Calu3 (cell line): ENCODE data around the gene MPI. TPM values are rescaled to one million over a fixed set of nuclear protein-coding genes. Genes with fewer than 3 reads are reported as not detected.

ENCODE experiments used
- BruUV-seq: library from RNA; stranded (reverse); fragments of 400-500 nt; replicated peaks from 2 replicates; lab custom pipeline; 2021; lab: Mats Ljungman, UMichigan
- CTCF ChIA-PET: fragments of 300-600 bp; sonication (Branson Sonifier 250); formaldehyde crosslinking; loops from one replicate; lab custom pipeline; 2022; ENCODE audit warnings: antibody characterized with exemption; lab: Charles Lee
- DNase-seq: peaks from one replicate; pipeline ENCODE4 v3.0.0; 2022
- H3K27ac Mint-ChIP-seq: one replicate; pipeline ENCODE4 v1.8.0; 2022; ENCODE audit warnings: mixed read lengths; ENCODE audit not compliant: unreplicated experiment
- H3K27me3 Mint-ChIP-seq: one replicate; pipeline ENCODE4 v1.8.0; 2022; ENCODE audit warnings: mixed read lengths; ENCODE audit not compliant: unreplicated experiment
- H3K36me3 Mint-ChIP-seq: one replicate; pipeline ENCODE4 v1.8.0; 2022; ENCODE audit warnings: mild to moderate bottlenecking, moderate library complexity, mixed read lengths; ENCODE audit not compliant: insufficient read depth, unreplicated experiment
- H3K4me1 Mint-ChIP-seq: one replicate; pipeline ENCODE4 v1.8.0; 2022; ENCODE audit warnings: mild to moderate bottlenecking, low read depth, mixed read lengths; ENCODE audit not compliant: unreplicated experiment
- H3K4me3 Mint-ChIP-seq: one replicate; pipeline ENCODE4 v1.8.0; 2022; ENCODE audit warnings: mild to moderate bottlenecking, low read depth, moderate library complexity, mixed read lengths; ENCODE audit not compliant: unreplicated experiment
- H3K9me3 Mint-ChIP-seq: one replicate; pipeline ENCODE4 v1.8.0; 2022; ENCODE audit warnings: low read depth, mixed read lengths; ENCODE audit not compliant: unreplicated experiment
- CTCF ChIP-seq: fragments of 200-600 bp; IDR thresholded peaks from one replicate; pipeline ENCODE4 v1.8.0; 2022; ENCODE audit warnings: antibody characterized with exemption; ENCODE audit not compliant: unreplicated experiment
- intact Hi-C: fragments of 100-400 bp; cut with micrococcal nuclease; formaldehyde crosslinking; loops from one replicate; pipeline ENCODE4 v1.10.0; 2022; ENCODE audit not compliant: unreplicated experiment
- total RNA-seq: library from RNA; stranded (reverse); gene quantifications from 2 replicates; pipeline ENCODE4 v1.2.3, GENCODE V29; 2022

MPI gene
- total RNA-seq, 1 experiment from 2014 or later, result 63.3 TPM

DNA sequence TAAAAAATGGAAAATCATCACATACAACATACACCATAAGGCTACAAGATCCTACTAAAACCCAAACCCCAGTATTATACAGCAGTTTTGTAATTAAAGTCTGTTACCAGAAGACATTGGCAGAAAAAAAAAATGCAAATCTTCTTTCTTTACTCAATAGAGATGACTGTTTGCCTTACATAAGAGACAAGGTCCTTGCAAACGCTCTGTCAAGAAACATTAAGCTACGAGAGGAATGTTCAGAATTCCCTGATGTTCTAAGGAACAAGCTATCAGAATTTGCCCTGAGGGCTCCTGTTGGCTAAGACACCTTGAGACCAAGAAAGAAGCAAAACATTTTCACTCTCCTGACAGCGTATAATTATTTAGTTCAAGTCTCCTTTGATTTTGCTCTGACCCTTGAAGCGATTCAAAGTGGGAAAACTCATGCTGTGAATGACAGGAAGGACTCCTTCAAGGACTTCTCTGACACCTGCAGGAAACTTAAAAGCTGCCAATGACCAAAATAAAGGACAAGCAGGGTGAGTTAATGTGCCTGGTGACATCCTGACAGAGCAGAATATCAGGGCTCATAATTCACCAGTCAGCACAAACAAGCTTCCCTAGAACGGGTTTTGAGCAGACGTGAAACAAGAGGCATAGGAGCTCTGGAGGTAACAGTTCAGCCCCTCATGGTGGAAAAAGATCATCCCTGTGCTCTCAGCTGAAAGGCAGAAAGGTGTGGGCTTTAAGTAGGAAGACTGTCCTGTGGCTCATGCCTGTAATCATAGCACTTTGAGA, 19.2 kb upstream of the MPI start:
- DNase-seq, result no peak
- intact Hi-C loops, result no loop called here
- Mint-ChIP-seq H3K27me3 (no peaks in the 10 kb centered on the region), H3K36me3 (peaks cover 54% of the 10 kb centered on the region), H3K27ac (no peak overlapping the region), H3K4me3 (no peak overlapping the region), H3K4me1 (peaks cover 59% of the 10 kb centered on the region), H3K9me3 (no peaks in the 10 kb centered on the region)
- BruUV-seq, result no TSS peak
- CTCF ChIA-PET, result interaction anchor here (0.5 to 0.7 kb wide), 2 partner anchors 31 to 55 kb away, joined by 3 to 15 read pairs; no protein-coding TSS in a partner anchor
- TF ChIP-seq CTCF, result no peak

DNA sequence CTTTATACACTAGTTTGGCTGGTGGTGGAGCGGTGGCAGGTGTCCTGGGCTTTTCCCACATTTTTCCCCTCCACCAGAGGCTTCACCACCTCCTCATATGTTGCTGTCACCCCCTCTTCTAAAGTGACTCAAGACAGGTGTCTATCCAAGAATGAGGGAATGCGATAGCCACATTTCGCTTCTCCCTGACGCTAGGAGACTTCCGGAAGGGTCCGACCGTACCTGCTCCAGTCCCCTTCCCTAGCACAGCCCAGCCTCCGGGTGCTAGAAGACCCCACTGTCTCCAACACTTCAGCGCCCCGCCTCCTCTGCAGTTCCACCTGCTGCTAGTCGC, 17.2 kb upstream of the MPI start:
- Mint-ChIP-seq H3K4me3 (peak overlapping the region; percentile 92), H3K27ac (peak overlapping the region; percentile 89), H3K36me3 (peaks cover 43% of the 10 kb centered on the region), H3K27me3 (peaks cover 17% of the 10 kb centered on the region), H3K9me3 (no peaks in the 10 kb centered on the region), H3K4me1 (peaks cover 38% of the 10 kb centered on the region)
- CTCF ChIA-PET, result interaction anchor here (0.6 to 1.2 kb wide), 3 partner anchors 12 to 692 kb away, joined by 3 to 4 read pairs (median 3); no protein-coding TSS in a partner anchor
- DNase-seq, result no peak
- no TSS peak for BruUV-seq
- intact Hi-C loops, result no loop called here
- no peak for TF ChIP-seq CTCF

GRCh38 chr15:74873036-74873755, 16.6 kb upstream of the MPI start, which contains the start of gene SCAMP2:
TSS of gene SCAMP2 (minus strand) at chr15:74873365. CDS start at chr15:74873255, 110 bp downstream.
- H3K4me1 Mint-ChIP-seq, result peaks cover 33% of the 10 kb centered on the region
- CTCF ChIA-PET, result interaction anchor here (0.5 to 1.2 kb wide), 5 partner anchors 11 to 693 kb away, joined by 3 to 6 read pairs (median 4); no protein-coding TSS in a partner anchor
- no peaks in the 10 kb centered on the region for H3K9me3 Mint-ChIP-seq
- peak within 1 kb of the TSS; percentile 92 for H3K4me3 Mint-ChIP-seq
- peaks cover 38% of the 10 kb centered on the region for H3K36me3 Mint-ChIP-seq
- intact Hi-C loops, result no loop called here
- peak; percentile 96 for DNase-seq
- H3K27ac Mint-ChIP-seq, result peak within 1 kb of the TSS; percentile 89
- no TSS peak for BruUV-seq
- no peak for TF ChIP-seq CTCF
- peaks cover 17% of the 10 kb centered on the region for H3K27me3 Mint-ChIP-seq

DNA sequence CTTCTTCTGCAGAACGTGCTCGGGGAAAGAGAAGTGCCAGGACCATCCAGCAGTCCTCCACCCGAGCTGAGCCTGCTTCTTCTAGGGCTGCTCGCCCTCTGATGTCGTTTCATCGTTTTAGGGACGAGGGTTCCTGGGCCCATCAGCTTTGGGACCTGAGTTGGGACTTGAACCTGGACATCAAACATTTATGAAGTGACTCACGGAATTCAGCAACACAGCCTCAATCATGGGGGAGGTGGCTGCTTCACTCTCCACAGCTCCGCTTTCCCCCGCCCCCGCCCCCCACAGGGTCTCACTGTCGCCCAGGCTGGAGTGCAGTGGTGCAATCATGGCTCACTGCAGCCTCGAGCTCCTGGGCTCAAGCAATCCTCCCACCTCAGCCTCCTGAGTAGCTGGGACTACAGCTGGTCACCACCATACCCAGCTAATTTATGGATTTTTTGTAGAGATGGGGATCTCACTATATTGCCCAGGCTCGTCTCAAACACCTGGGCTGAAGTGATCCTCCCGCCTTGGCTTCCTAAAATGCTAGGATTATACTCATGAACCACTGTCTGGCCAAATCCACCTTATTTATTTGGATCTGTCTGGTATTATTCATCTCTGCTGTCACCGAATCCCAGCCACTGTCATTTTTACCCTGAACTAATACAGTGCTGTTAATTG, 16.0 kb upstream of the MPI start:
- Mint-ChIP-seq H3K27ac (peak overlapping the region; percentile 89), H3K36me3 (peaks cover 38% of the 10 kb centered on the region), H3K27me3 (peaks cover 17% of the 10 kb centered on the region), H3K4me1 (peaks cover 28% of the 10 kb centered on the region), H3K4me3 (peak overlapping the region; percentile 92), H3K9me3 (no peaks in the 10 kb centered on the region)
- DNase-seq, result peak; percentile 35
- intact Hi-C loops, result no loop called here
- BruUV-seq, result TSS peak; percentile 84
- CTCF ChIA-PET, result interaction anchor here (0.5 to 1.3 kb wide), 6 partner anchors 10 to 91 kb away, joined by 3 to 6 read pairs (median 4); no protein-coding TSS in a partner anchor
- no peak for TF ChIP-seq CTCF
